ENCODE measurements around the gene HMGXB3. TPM values are rescaled to one million over a fixed set of nuclear protein-coding genes. Genes with fewer than 3 reads are reported as not detected.

Gene HMGXB3
- 10 to 100 TPM in 4 of 6 experiments, 1 to 10 TPM in 2; 7.7 to 28.3 (median 12.2) TPM for total RNA-seq
- long read RNA-seq, partial matches to known transcripts = 4 of 4 reads
- long read RNA-seq, other reads (novel, unspliced or antisense) = 0 of 4 reads

GRCh38 chr5:150000256-150000989 lies at the start of gene HMGXB3, which contains the start of gene TIGD6:
HMGXB3 (plus strand) TSS chr5:150000739; CDS start chr5:150004853, 4,114 bp downstream.
TIGD6 (minus strand) TSS chr5:150000654; CDS start chr5:149996348, 4,306 bp downstream.
- no peaks in the 10 kb centered on the region for H3K27me3 ChIP-seq
- peaks cover 0 to 11% (median 0%) of the 10 kb centered on the region in 4 donors for H3K36me3 ChIP-seq
- intact Hi-C loops (cut with DNase I) = no loop called here
- peak; percentile 91 to 95 (median 92) for ATAC-seq
- TF ChIP-seq CTCF (IDR thresholded peaks at IDR 0.05) = peak in 1 of 4 donors; percentile 8
- TF ChIP-seq POLR2A (IDR thresholded peaks at IDR 0.05) = peak; percentile 80
- peak within 1 kb of the TSS; percentile 71 to 90 (median 88) for H3K27ac ChIP-seq
- peak; percentile 91 to 95 (median 94) for DNase-seq
- H3K9me3 ChIP-seq = no peaks in the 10 kb centered on the region
- H3K4me1 ChIP-seq = peaks cover 0 to 18% (median 6%) of the 10 kb centered on the region in 4 donors
- peak within 1 kb of the TSS; percentile 65 to 98 (median 82) for H3K4me3 ChIP-seq
- 0% methylated on average over 11 of the region's 72 CpGs for WGBS (ENCODE audit: insufficient coverage, low coverage, low lambda C conversion rate, missing lambda C conversion rate)

GRCh38 chr5:149951138-149951749 lies 49.3 kb upstream of the HMGXB3 start:
- no peaks in the 10 kb centered on the region for H3K4me1 ChIP-seq
- no peaks in the 10 kb centered on the region for H3K27me3 ChIP-seq
- no peaks in the 10 kb centered on the region for H3K9me3 ChIP-seq
- 67% methylated on average over 5 of the region's 6 CpGs for WGBS (ENCODE audit: insufficient coverage, low coverage, low lambda C conversion rate, missing lambda C conversion rate)
- DNase-seq = no peak
- intact Hi-C loops (cut with DNase I) = no loop called here
- ATAC-seq = no peak
- TF ChIP-seq POLR2A (IDR thresholded peaks at IDR 0.05) (no peak), CTCF (IDR thresholded peaks at IDR 0.05) (no peak)
- no peak overlapping the region for H3K27ac ChIP-seq
- H3K4me3 ChIP-seq = no peak overlapping the region
- H3K36me3 ChIP-seq = no peaks in the 10 kb centered on the region

GRCh38 chr5:149953436-149954121 lies 47.0 kb upstream of the HMGXB3 start:
- ATAC-seq (no peak), DNase-seq (no peak)
- 82% methylated on average over 5 of the region's 9 CpGs for WGBS (ENCODE audit: insufficient coverage, low coverage, low lambda C conversion rate, missing lambda C conversion rate)
- intact Hi-C loops (cut with DNase I) = no loop called here
- no peak for TF ChIP-seq POLR2A (IDR thresholded peaks at IDR 0.05)
- TF ChIP-seq CTCF (IDR thresholded peaks at IDR 0.05) = no peak
- Histone ChIP-seq H3K27me3 (no peaks in the 10 kb centered on the region), H3K36me3 (no peaks in the 10 kb centered on the region), H3K4me1 (no peaks in the 10 kb centered on the region), H3K27ac (no peak overlapping the region), H3K9me3 (no peaks in the 10 kb centered on the region), H3K4me3 (no peak overlapping the region)

- H3K36me3 ChIP-seq = no peaks in the 10 kb centered on the region
- H3K4me3 ChIP-seq = no peak overlapping the region
- TF ChIP-seq POLR2A (IDR thresholded peaks at IDR 0.05) (no peak), CTCF (IDR thresholded peaks at IDR 0.05) (no peak)
- 81% methylated on average over 5 of the region's 6 CpGs for WGBS (ENCODE audit: insufficient coverage, low coverage, low lambda C conversion rate, missing lambda C conversion rate)
- H3K4me1 ChIP-seq = peaks cover 0 to 4% (median 0%) of the 10 kb centered on the region in 4 donors
- no peak for DNase-seq
- intact Hi-C loops (cut with DNase I) = no loop called here
- H3K27ac ChIP-seq = no peak overlapping the region
- ATAC-seq = no peak
- H3K9me3 ChIP-seq = no peaks in the 10 kb centered on the region
- no peaks in the 10 kb centered on the region for H3K27me3 ChIP-seq
Measured at GRCh38 chr5:149954798-149955197, 45.7 kb upstream of the HMGXB3 start.
